DND-41 (cell line): ENCODE measurements around the gene NME3.

ENCODE experiments used
- ATAC-seq: fragments of 200-7000 bp; cut with Tn5 transposase; 3 replicates; pipeline ENCODE4 v1.9.1; 2021; ENCODE audit warnings: low read depth; ENCODE audit not compliant: insufficient read depth
- DNase-seq: peaks from one replicate; pipeline ENCODE4 v3.0.0-alpha.2; 2020
- H2AFZ ChIP-seq: 2 replicates; pipeline ENCODE4 v1.6.0; 2012; ENCODE audit warnings: low read depth, low read length
- H3K27ac ChIP-seq: 2 replicates; pipeline ENCODE4 v1.5.1; 2012; ENCODE audit warnings: low read length, inconsistent platforms
- H3K27me3 ChIP-seq: fragments of 200-600 bp; sonication (generic); 2 replicates; pipeline ENCODE4 v1.6.0; 2012; ENCODE audit warnings: low read length, mild to moderate bottlenecking, inconsistent platforms; ENCODE audit not compliant: insufficient read depth, poor library complexity
- H3K36me3 ChIP-seq: 2 replicates; pipeline ENCODE4 v1.5.1; 2012; ENCODE audit warnings: low read length, inconsistent platforms; ENCODE audit not compliant: insufficient read depth
- H3K4me1 ChIP-seq: 2 replicates; pipeline ENCODE4 v1.5.1; 2012; ENCODE audit warnings: mild to moderate bottlenecking, low read length; ENCODE audit not compliant: insufficient read depth
- H3K4me2 ChIP-seq: 2 replicates; pipeline ENCODE4 v1.6.0; 2012; ENCODE audit warnings: mild to moderate bottlenecking, moderate library complexity, low read length, inconsistent platforms; ENCODE audit not compliant: insufficient read depth
- H3K4me3 ChIP-seq, 2 experiments: fragments of 200-600 bp in 1 of 2; shearing (Covaris generic) in 1 of 2; 2 replicates each; pipeline ENCODE4 v1.5.1; 2012 to 2016; ENCODE audit warnings: inconsistent platforms in 2 of 2, low read length in 2 of 2, mild to moderate bottlenecking in 2 of 2, low read depth in 1 of 2, moderate library complexity in 1 of 2
- H3K79me2 ChIP-seq: 2 replicates; pipeline ENCODE4 v1.6.0; 2012; ENCODE audit warnings: low read length, inconsistent platforms; ENCODE audit not compliant: insufficient read depth
- H3K9ac ChIP-seq: 2 replicates; pipeline ENCODE4 v1.6.0; 2012; ENCODE audit warnings: low read depth, mild to moderate bottlenecking, inconsistent platforms, low read length, moderate library complexity
- H3K9me3 ChIP-seq: 2 replicates; pipeline ENCODE4 v1.5.1; 2012; ENCODE audit warnings: low read length, moderate library complexity, mild to moderate bottlenecking, inconsistent platforms; ENCODE audit not compliant: insufficient read depth, severe bottlenecking
- H4K20me1 ChIP-seq: 2 replicates; pipeline ENCODE4 v1.6.0; 2012; ENCODE audit warnings: low read length; ENCODE audit not compliant: insufficient read depth
- EZH2 ChIP-seq: IDR thresholded peaks from 3 replicates; pipeline ENCODE4 v1.6.1; 2012; ENCODE audit warnings: borderline replicate concordance, low read depth, mild to moderate bottlenecking, moderate library complexity, low read length, inconsistent platforms; ENCODE audit not compliant: severe bottlenecking
- TF ChIP-seq, protein P1 (sequence below): IDR thresholded peaks from 2 replicates; pipeline ENCODE4 v1.5.1; 2012; ENCODE audit warnings: borderline replicate concordance, low read length, moderate library complexity, mild to moderate bottlenecking; ENCODE audit not compliant: poor library complexity, severe bottlenecking; ENCODE audit errors: extremely low read depth

NME3 gene

DNA sequence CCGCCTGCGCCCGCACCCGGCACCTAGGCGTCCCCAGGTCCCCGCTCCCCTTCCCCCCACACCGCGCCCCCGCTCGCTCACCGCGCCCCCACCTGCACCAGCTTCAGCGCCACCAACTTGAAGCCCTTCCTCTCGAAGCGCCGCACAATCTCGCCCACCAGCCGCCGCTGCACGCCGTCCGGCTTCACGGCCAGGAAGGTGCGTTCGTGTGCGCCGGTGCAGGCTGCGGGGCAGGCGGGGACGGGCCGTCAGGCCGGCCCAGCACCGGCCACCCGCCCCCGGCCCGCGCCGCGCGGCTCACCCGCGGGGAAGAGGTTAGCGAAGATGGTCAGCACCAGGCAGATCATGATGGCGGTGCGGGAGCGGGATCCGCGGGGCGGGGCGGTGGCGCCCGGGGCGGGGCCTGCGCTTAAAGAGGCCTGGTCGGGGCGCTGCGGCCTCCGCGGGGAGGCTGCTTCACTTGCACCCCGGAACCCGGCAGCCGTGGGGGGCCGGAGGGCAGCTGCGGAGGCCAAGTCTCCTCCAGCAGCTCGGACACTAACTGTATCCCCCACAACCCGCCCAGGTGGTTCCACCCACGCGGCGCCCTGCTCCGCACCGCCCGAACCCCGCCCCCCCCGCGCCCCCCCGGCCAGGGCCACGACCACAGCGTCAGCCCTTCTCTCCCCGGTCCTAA, at the start of gene NME3:
NME3 (minus strand) TSS at position 356 of the 676 bp plus-strand sequence; CDS start at position 347, 9 bp downstream.
- DNase-seq (no peak), ATAC-seq (no peak)
- no peak for TF ChIP-seq EZH2
- TF ChIP-seq, protein P1, sequence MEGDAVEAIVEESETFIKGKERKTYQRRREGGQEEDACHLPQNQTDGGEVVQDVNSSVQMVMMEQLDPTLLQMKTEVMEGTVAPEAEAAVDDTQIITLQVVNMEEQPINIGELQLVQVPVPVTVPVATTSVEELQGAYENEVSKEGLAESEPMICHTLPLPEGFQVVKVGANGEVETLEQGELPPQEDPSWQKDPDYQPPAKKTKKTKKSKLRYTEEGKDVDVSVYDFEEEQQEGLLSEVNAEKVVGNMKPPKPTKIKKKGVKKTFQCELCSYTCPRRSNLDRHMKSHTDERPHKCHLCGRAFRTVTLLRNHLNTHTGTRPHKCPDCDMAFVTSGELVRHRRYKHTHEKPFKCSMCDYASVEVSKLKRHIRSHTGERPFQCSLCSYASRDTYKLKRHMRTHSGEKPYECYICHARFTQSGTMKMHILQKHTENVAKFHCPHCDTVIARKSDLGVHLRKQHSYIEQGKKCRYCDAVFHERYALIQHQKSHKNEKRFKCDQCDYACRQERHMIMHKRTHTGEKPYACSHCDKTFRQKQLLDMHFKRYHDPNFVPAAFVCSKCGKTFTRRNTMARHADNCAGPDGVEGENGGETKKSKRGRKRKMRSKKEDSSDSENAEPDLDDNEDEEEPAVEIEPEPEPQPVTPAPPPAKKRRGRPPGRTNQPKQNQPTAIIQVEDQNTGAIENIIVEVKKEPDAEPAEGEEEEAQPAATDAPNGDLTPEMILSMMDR: no peak

DNA sequence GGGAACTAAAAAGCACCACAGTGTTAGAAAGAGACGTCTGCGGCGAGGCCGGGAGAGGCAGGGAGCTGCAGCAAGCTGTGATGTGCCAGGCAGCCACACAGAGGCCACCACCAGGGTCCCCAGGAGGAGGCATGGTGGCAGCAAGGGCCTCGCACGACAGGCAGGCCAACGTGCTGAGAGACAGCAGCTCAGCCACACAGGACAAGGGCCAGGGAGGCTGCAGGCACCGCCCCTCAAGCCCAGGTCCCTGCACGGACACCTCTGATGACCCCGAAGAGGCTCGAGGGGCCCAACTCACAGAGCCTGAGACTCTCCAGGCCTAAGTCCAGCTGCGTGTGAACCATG, 49.6 kb upstream of the NME3 start:
- Histone ChIP-seq H3K79me2 (peaks cover 29% of the 10 kb centered on the region), H3K9me3 (no peaks in the 10 kb centered on the region), H2AFZ (no peak overlapping the region), H3K4me3 (no peak overlapping the region), H3K4me2 (no peak overlapping the region), H3K4me1 (peaks cover 22% of the 10 kb centered on the region), H3K36me3 (peaks cover 64% of the 10 kb centered on the region), H3K9ac (no peak overlapping the region), H4K20me1 (peaks cover 21% of the 10 kb centered on the region), H3K27ac (no peak overlapping the region), H3K27me3 (no peaks in the 10 kb centered on the region)
- TF ChIP-seq EZH2: no peak
- TF ChIP-seq, protein P1: no peak
- DNase-seq (no peak), ATAC-seq (no peak)

More for the DNA sequence above, at the start of gene NME3:
- peak within 1 kb of the TSS; percentile 93; the same call in 1 of the 2 replicates for H2AFZ ChIP-seq
- H3K9ac ChIP-seq: peak within 1 kb of the TSS; percentile 99
- H3K27ac ChIP-seq: peak within 1 kb of the TSS; percentile 83
- peak within 1 kb of the TSS; percentile 54 to 90; a peak in 3 of 4 replicates for H3K4me3 ChIP-seq
- H3K9me3 ChIP-seq: no peaks in the 10 kb centered on the region
- H3K4me1 ChIP-seq: peaks cover 32% of the 10 kb centered on the region
- no peaks in the 10 kb centered on the region for H3K27me3 ChIP-seq
- H3K36me3 ChIP-seq: peaks cover 64% of the 10 kb centered on the region
- peak within 1 kb of the TSS; percentile 98 for H3K4me2 ChIP-seq
- peaks cover 44% of the 10 kb centered on the region for H3K79me2 ChIP-seq
- peaks cover 37% of the 10 kb centered on the region for H4K20me1 ChIP-seq

DNA sequence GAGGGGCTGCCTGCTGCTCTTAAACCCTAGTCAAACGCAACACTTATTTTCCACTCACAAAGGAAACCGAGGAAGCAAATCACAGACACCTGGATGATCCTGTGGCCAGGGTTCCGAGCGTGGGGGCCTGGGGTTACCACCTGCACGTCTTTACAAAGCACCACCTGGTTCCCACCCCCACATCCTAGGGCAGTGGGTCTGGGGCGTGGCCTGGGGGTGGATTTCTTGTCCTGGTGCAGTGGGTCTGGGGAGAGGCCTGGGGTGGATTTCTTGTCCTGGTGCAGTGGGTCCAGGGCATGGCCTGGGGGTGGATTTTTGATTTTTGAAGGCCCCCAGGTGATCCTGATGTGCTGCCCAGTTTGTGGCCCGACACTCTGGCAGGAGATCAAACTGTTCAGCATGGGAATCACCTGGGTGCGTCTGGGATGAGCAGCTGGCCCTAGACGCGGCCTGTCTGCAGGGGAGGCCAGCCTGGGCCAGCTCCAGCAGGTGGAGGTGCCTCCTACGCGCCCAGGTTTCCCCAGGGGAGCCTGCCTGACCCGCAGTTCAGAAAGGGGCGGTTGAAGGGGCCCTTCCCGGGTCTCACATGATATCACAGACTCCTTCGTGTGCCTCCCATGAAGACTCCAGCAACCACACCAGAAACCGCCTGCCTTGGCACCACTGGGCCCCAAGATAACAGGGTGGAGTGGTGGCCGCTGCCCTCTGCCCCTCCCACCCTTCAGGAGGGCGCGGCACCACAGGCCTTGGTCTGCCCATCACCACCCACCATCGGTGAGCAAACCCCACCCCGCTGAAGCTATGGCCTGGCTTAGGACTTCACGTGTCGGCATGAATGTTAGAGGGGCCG, 49.0 kb upstream of the NME3 start:
- H3K27me3 ChIP-seq: no peaks in the 10 kb centered on the region
- H3K4me3 ChIP-seq: no peak overlapping the region
- no peak overlapping the region for H3K4me2 ChIP-seq
- H3K9ac ChIP-seq: no peak overlapping the region
- H4K20me1 ChIP-seq: peaks cover 15% of the 10 kb centered on the region
- ATAC-seq: no peak
- H3K9me3 ChIP-seq: no peaks in the 10 kb centered on the region
- DNase-seq: no peak
- peaks cover 67% of the 10 kb centered on the region for H3K36me3 ChIP-seq
- no peak overlapping the region for H2AFZ ChIP-seq
- H3K27ac ChIP-seq: no peak overlapping the region
- H3K4me1 ChIP-seq: peaks cover 16% of the 10 kb centered on the region
- peaks cover 23% of the 10 kb centered on the region for H3K79me2 ChIP-seq
- no peak for TF ChIP-seq EZH2
- TF ChIP-seq, protein P1: no peak
